ENCODE measurements around the gene PPIP5K2. TPM values are rescaled to one million over a fixed set of nuclear protein-coding genes. Genes with fewer than 3 reads are reported as not detected.
"Not testable (repeated sequence)": the region's sequence is repeated elsewhere in the genome, so short reads cannot be mapped to it uniquely, and the experiment has no call there.

PPIP5K2 gene
- total RNA-seq (2022) (51.7 and 67.2 TPM in 2 replicates), Bru-seq, nascent RNA (percentile 79 among the genes with signal in this experiment), BruChase-seq, experiment 1, labeled RNA remaining after a 6-hour chase (percentile 77 among the genes with signal in this experiment), BruChase-seq, experiment 2, labeled RNA remaining after a 2-hour chase (percentile 78 among the genes with signal in this experiment)
- long read RNA-seq, partial matches to known transcripts: 1 of 2 reads
- long read RNA-seq, other reads (novel, unspliced or antisense): 1 of 2 reads

DNA sequence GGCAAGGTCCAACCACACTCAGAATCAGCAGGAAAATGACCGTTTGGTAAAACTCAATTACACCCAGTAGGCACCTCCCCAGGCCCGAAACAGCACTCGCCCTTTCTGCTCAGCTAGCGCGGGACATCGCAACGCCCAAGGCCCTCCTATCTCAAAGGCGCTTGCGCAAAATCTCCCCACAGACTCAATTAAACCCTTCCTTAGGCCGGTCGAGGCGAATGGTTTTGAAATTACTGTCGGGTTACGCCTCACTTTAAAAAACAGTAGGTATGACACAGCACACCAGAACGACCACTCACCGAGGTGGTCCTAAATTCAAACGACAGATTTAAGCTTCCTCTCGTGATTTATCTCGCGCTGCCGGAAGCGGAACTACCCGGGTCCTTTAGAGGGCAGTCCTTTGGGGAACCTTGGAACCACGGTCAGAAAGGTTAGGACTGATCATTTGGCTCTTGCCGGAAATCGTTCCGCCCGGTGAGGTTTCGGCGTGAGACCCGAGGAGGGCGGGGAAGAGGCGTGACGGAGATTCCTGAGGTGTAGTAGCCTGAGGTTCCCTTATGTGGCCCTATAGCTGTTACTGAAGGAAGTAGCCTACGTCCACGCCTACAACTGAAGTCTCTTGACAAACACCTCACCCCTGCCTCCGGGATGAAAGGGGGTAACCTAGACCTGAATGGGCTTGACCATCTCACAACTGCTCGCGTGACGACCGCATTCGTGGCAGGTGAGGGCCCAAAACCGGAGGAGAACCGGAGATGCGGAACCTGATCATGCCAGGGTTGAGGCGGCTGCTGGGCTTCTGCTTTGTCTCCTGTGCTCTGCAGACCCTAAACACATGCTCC, at the start of gene PPIP5K2, which contains the start of gene GIN1:
TSS of gene PPIP5K2 (plus strand) at position 537 of the 842 bp plus-strand sequence. CDS start 9,289 bp downstream, outside the sequence.
TSS of gene GIN1 (minus strand) at position 374 of the 842 bp plus-strand sequence. CDS start 11,431 bp downstream, outside the sequence.
- Mint-ChIP-seq H3K4me1 (ENCODE audit: low read depth, unreplicated experiment) (peaks cover 21% of the 10 kb centered on the region), H3K4me3 (ENCODE audit: low read depth, unreplicated experiment) (peak within 1 kb of the TSS; percentile 89), H3K27ac (ENCODE audit: unreplicated experiment) (peak within 1 kb of the TSS; percentile 98), H3K36me3 (ENCODE audit: insufficient read depth, unreplicated experiment) (peaks cover 27% of the 10 kb centered on the region), H3K27me3 (ENCODE audit: unreplicated experiment) (no peaks in the 10 kb centered on the region), H3K9me3 (ENCODE audit: low read depth, unreplicated experiment) (no peaks in the 10 kb centered on the region)
- peak; percentile 98 for DNase-seq
- TF ChIP-seq, protein P1, sequence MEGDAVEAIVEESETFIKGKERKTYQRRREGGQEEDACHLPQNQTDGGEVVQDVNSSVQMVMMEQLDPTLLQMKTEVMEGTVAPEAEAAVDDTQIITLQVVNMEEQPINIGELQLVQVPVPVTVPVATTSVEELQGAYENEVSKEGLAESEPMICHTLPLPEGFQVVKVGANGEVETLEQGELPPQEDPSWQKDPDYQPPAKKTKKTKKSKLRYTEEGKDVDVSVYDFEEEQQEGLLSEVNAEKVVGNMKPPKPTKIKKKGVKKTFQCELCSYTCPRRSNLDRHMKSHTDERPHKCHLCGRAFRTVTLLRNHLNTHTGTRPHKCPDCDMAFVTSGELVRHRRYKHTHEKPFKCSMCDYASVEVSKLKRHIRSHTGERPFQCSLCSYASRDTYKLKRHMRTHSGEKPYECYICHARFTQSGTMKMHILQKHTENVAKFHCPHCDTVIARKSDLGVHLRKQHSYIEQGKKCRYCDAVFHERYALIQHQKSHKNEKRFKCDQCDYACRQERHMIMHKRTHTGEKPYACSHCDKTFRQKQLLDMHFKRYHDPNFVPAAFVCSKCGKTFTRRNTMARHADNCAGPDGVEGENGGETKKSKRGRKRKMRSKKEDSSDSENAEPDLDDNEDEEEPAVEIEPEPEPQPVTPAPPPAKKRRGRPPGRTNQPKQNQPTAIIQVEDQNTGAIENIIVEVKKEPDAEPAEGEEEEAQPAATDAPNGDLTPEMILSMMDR (IDR thresholded peaks at IDR 0.05; ENCODE audit: unreplicated experiment): no peak
- intact Hi-C loops (cut with micrococcal nuclease; ENCODE audit: unreplicated experiment): loop anchor here (2.0 kb wide), 1 partner anchor 59 kb away; no protein-coding TSS in a partner anchor
- no TSS peak for BruUV-seq (replicated peaks)
- CTCF ChIA-PET: interaction anchor here (0.7 to 1.9 kb wide), 5 partner anchors 19 to 439 kb away, joined by 3 to 5 read pairs (median 3); no protein-coding TSS in a partner anchor

DNA sequence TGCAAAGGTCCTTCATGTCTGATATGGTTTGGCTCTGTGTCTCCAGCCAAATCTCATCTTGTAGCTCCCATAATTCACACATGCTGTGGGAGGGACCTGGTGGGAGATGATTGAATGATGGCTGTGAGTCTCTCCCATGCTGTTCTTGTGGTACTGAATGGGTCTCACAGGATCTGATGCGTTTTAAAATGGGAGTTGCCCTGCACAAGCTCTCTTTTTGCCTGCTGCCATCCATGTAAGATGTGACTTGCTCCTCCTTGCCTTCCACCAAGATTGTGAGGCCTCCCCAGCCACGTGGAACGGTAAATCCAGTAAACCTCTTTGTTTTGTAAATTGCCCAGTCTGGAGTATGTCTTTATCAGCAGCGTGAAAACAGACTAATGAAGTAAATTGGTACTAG, 46.6 kb upstream of the PPIP5K2 start:
- H3K4me3 Mint-ChIP-seq (ENCODE audit: low read depth, unreplicated experiment); DNase-seq; H3K4me1 Mint-ChIP-seq (ENCODE audit: low read depth, unreplicated experiment); H3K27me3 Mint-ChIP-seq (ENCODE audit: unreplicated experiment); H3K36me3 Mint-ChIP-seq (ENCODE audit: insufficient read depth, unreplicated experiment); H3K27ac Mint-ChIP-seq (ENCODE audit: unreplicated experiment); CTCF ChIA-PET; BruUV-seq (replicated peaks); intact Hi-C loops (cut with micrococcal nuclease; ENCODE audit: unreplicated experiment): not testable (repeated sequence)
- H3K9me3 Mint-ChIP-seq (ENCODE audit: low read depth, unreplicated experiment): peaks cover 27% of the 10 kb centered on the region

DNA sequence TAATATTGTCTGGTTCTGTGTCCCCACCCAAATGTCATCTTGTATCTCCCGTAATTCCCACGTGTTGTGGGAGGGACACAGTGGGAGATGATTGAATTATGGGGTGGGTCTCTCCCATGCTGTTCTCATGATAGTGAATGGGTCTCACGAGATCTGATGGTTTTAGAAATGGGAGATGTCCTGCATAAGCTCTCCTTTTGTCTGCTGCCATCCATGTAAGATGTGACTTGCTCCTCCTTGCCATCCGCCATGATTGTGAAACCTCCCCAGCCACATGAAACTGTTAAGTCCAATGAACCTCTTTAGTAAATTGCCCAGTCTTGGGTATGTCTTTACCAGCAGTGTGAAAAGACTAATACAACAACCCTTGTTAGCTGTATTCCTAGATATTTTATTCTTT, 44.7 kb upstream of the PPIP5K2 start:
- no peak overlapping the region for H3K27ac Mint-ChIP-seq (ENCODE audit: unreplicated experiment)
- CTCF ChIA-PET: no interaction called here
- no peaks in the 10 kb centered on the region for H3K36me3 Mint-ChIP-seq (ENCODE audit: insufficient read depth, unreplicated experiment)
- H3K9me3 Mint-ChIP-seq (ENCODE audit: low read depth, unreplicated experiment): peaks cover 32% of the 10 kb centered on the region
- intact Hi-C loops (cut with micrococcal nuclease; ENCODE audit: unreplicated experiment): no loop called here
- DNase-seq: no peak
- H3K4me1 Mint-ChIP-seq (ENCODE audit: low read depth, unreplicated experiment): no peaks in the 10 kb centered on the region
- TF ChIP-seq, protein P1 (IDR thresholded peaks at IDR 0.05; ENCODE audit: unreplicated experiment): no peak
- BruUV-seq (replicated peaks): no TSS peak
- no peak overlapping the region for H3K4me3 Mint-ChIP-seq (ENCODE audit: low read depth, unreplicated experiment)
- no peaks in the 10 kb centered on the region for H3K27me3 Mint-ChIP-seq (ENCODE audit: unreplicated experiment)

DNA sequence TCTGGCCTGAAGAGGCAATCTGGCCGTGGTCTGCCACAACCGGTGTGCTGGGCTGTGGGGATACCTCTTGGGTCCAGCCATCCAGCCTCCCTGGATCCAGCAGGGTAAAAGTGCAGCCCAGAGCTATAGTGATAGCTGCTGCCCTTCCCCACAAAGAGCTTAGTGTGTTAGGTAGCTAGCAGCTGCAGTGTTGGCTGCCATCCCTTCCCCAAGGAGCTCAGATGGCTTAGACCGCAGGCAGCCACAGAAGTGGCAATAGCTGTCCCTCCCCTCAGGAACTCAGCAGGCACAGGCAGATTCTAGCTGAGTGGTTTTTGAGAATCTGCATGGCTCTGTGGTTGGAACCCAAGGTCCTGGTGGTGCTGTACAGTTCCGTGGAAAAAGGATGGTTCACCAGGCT, 40.3 kb upstream of the PPIP5K2 start:
- DNase-seq: no peak
- H3K4me1 Mint-ChIP-seq (ENCODE audit: low read depth, unreplicated experiment): no peaks in the 10 kb centered on the region
- CTCF ChIA-PET: interaction anchor here (0.5 kb wide), 1 partner anchor 774 kb away, joined by 5 read pairs; no protein-coding TSS in a partner anchor
- H3K27ac Mint-ChIP-seq (ENCODE audit: unreplicated experiment): no peak overlapping the region
- TF ChIP-seq, protein P1 (IDR thresholded peaks at IDR 0.05; ENCODE audit: unreplicated experiment): no peak
- peaks cover 46% of the 10 kb centered on the region for H3K9me3 Mint-ChIP-seq (ENCODE audit: low read depth, unreplicated experiment)
- H3K36me3 Mint-ChIP-seq (ENCODE audit: insufficient read depth, unreplicated experiment): no peaks in the 10 kb centered on the region
- no TSS peak for BruUV-seq (replicated peaks)
- no peaks in the 10 kb centered on the region for H3K27me3 Mint-ChIP-seq (ENCODE audit: unreplicated experiment)
- H3K4me3 Mint-ChIP-seq (ENCODE audit: low read depth, unreplicated experiment): no peak overlapping the region
- intact Hi-C loops (cut with micrococcal nuclease; ENCODE audit: unreplicated experiment): no loop called here
